Tibial artery (tissue), 4 donors: ENCODE measurements around the gene TBC1D2B.

Experiments used
- DNase-seq, 2 donors: peaks; one replicate each; pipeline ENCODE4 v3.0.0-alpha.2; 2019
- H3K27ac ChIP-seq, 2 donors: fragments of 200-600 bp; sonication (generic) in 1 of 2; 1 replicate in 1 of 2; 2 replicates in 1 of 2; pipeline ENCODE4 v1.5.1; 2018 to 2019; ENCODE audit warnings: mild to moderate bottlenecking in 1 of 2
- H3K27me3 ChIP-seq, 2 donors: fragments of 200-600 bp; sonication (generic) in 1 of 2; one replicate each; pipeline versions ENCODE4 v1.5.1 to v1.6.0; 2016 to 2019
- H3K36me3 ChIP-seq, 3 donors: fragments of 200-600 bp; sonication (generic) in 2 of 3; one replicate each; pipeline ENCODE4 v1.5.1; 2016 to 2019; ENCODE audit warnings: mild to moderate bottlenecking in 2 of 3
- H3K4me1 ChIP-seq, 4 donors: fragments of 200-600 bp; sonication (generic) in 2 of 4; 1 replicate in 3 of 4; 2 replicates in 1 of 4; pipeline ENCODE4 v1.5.1; 2016 to 2019
- H3K4me3 ChIP-seq, 2 donors: fragments of 200-600 bp; sonication (generic) in 1 of 2; 1 replicate in 1 of 2; 2 replicates in 1 of 2; pipeline ENCODE4 v1.5.1; 2018 to 2019; ENCODE audit warnings: mild to moderate bottlenecking in 2 of 2
- H3K9me3 ChIP-seq, 3 donors: fragments of 200-600 bp; sonication (generic) in 1 of 3; one replicate each; pipeline ENCODE4 v1.5.1; 2016 to 2019
- intact Hi-C: fragments of 100-400 bp; cut with DNase I; formaldehyde crosslinking; loops from one replicate; pipeline ENCODE4 v1.15.0; 2023; ENCODE audit warnings: low total_unique reads
- TF ChIP-seq, protein P1 (sequence below), 2 experiments: fragments of 200-600 bp in 1 of 2; fragments of 450-650 bp in 1 of 2; IDR thresholded peaks; one replicate each; pipeline ENCODE4 v1.5.1; 2017 to 2019; ENCODE audit warnings: antibody characterized with exemption in 2 of 2, mild to moderate bottlenecking in 1 of 2, moderate library complexity in 1 of 2

The TBC1D2B gene

DNA sequence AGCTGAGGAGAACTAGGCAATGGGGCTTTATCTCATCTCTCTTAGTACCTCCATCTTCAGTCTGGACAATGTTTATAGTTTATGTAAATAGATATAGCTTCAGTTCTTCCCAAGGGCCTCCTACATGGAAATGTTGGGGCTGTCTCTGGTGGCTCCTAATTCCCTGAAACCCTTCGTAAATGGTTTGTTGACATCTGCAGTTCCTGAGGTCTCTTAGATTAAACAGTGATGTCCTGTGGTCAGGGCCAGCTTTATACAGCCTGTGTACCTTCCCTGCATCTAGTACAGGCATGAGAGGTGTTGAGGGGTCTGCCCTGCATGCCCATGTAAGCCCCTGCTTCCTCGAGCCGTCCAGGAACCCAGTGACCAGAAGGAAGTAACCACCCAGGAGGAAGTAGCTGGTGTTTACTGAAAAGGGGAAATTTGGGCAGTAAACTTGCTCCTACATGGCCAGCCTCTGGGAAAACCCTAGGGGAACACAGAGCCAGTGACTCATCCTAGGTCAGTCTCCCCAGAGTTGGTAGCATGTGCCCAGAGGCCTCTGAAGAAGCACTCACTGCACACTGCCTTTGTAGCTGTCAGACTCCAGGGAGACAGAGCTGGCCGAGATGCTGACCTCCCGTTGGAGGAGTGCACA, 4.7 kb upstream of the TBC1D2B start:
- H3K4me3 ChIP-seq, result no peak overlapping the region
- no peaks in the 10 kb centered on the region for H3K9me3 ChIP-seq
- no peaks in the 10 kb centered on the region for H3K27me3 ChIP-seq
- no peaks in the 10 kb centered on the region for H3K36me3 ChIP-seq
- no peak overlapping the region for H3K27ac ChIP-seq
- peaks cover 0 to 8% (median 6%) of the 10 kb centered on the region in 4 donors for H3K4me1 ChIP-seq
- TF ChIP-seq, protein P1, sequence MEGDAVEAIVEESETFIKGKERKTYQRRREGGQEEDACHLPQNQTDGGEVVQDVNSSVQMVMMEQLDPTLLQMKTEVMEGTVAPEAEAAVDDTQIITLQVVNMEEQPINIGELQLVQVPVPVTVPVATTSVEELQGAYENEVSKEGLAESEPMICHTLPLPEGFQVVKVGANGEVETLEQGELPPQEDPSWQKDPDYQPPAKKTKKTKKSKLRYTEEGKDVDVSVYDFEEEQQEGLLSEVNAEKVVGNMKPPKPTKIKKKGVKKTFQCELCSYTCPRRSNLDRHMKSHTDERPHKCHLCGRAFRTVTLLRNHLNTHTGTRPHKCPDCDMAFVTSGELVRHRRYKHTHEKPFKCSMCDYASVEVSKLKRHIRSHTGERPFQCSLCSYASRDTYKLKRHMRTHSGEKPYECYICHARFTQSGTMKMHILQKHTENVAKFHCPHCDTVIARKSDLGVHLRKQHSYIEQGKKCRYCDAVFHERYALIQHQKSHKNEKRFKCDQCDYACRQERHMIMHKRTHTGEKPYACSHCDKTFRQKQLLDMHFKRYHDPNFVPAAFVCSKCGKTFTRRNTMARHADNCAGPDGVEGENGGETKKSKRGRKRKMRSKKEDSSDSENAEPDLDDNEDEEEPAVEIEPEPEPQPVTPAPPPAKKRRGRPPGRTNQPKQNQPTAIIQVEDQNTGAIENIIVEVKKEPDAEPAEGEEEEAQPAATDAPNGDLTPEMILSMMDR (IDR thresholded peaks at IDR 0.05), result no peak
- intact Hi-C loops, result no loop called here
- DNase-seq, result peak; percentile 44 to 64

DNA sequence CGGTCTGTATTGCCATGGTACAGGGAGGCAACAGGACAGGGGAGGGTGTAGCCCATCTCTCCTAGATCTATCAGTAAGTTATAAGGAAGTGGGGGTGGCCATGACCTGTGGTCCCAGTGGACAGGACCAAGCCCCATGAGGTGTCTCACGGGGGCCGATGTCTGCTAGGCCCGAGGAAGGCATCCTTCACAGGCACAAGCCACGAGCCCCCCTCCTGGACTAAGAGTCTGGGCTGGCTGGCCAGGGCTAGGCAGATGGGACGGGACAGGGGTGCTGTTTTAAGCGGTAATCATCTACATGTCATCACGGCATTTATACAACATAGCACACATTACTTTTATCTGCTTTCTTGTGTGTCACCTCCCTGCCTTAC, 2.6 kb upstream of the TBC1D2B start:
- H3K27me3 ChIP-seq, result no peaks in the 10 kb centered on the region
- TF ChIP-seq, protein P1 (IDR thresholded peaks at IDR 0.05), result no peak
- peaks cover 0 to 22% (median 16%) of the 10 kb centered on the region in 4 donors for H3K4me1 ChIP-seq
- H3K27ac ChIP-seq, result no peak overlapping the region
- intact Hi-C loops, result no loop called here
- no peaks in the 10 kb centered on the region for H3K36me3 ChIP-seq
- H3K9me3 ChIP-seq, result no peaks in the 10 kb centered on the region
- no peak overlapping the region for H3K4me3 ChIP-seq
- peak in 1 of 2 donors; percentile 54 for DNase-seq

DNA sequence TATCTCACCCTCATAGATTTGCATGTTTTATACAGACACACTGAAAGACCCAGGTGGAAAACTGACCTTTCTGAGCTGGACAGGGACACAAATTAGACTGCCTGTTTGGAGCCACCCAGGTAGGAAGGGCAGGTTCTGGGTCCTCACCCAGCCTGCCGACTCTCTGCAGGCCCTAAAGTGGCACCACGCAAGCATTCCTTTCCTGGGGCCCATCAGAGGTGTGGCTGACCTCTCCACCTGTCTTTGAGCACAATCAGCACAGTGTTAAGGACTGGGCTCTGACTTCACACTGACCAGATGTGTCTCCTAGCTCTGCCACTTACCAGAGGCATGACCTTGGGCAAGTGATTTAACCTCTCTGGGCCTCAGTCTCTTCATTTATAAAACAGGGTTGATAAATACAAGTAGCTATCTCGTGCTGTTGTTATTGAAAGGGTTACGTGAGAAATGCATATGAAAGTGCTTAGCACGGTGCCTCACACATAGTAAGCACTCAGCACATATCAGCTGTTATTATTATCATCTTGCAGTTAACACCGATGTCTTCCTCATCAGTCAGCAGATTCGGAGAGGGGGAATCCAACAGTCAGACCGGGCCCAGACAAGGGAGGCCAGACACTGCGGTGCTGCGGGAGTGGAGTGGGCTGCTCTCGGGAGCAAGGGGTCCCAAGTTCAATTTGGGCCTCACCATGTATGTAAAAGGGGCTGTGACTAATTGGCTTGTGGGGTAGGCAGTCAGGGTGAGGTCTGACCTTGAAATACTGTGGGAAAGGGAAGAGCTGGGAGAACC, 2.0 kb upstream of the TBC1D2B start:
- Histone ChIP-seq H3K36me3 (no peaks in the 10 kb centered on the region), H3K27me3 (no peaks in the 10 kb centered on the region), H3K27ac (no peak overlapping the region), H3K9me3 (no peaks in the 10 kb centered on the region), H3K4me3 (no peak overlapping the region), H3K4me1 (peaks cover 0 to 28% (median 20%) of the 10 kb centered on the region in 4 donors)
- DNase-seq, result peak in 1 of 2 donors; percentile 59
- TF ChIP-seq, protein P1 (IDR thresholded peaks at IDR 0.05), result no peak
- intact Hi-C loops, result loop anchor here (5.0 kb wide), 1 partner anchor 87 kb away; no protein-coding TSS in a partner anchor

DNA sequence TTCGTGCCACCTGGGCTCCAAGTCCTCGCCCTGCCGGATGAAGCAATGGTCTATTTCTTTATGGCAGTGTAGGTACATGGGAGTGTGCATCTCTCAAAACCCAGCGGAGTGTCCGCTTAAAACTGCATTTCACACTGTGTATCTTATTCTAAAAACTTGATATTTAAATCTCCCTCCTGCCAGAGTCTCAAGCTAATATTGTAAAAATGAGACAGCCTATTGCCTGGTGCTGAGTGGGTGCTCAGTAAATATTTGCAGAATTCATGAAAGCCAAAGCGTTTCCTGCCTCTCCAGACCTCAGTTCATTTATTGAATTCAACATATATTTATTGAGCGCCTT, 330 bp upstream of the TBC1D2B start:
- peak overlapping the region; percentile 67 to 97 for H3K4me3 ChIP-seq
- peak overlapping the region; percentile 82 to 95 for H3K27ac ChIP-seq
- no peaks in the 10 kb centered on the region for H3K36me3 ChIP-seq
- TF ChIP-seq, protein P1 (IDR thresholded peaks at IDR 0.05), result no peak
- no peak for DNase-seq
- no peaks in the 10 kb centered on the region for H3K27me3 ChIP-seq
- H3K9me3 ChIP-seq, result no peaks in the 10 kb centered on the region
- intact Hi-C loops, result loop anchor here (5.0 kb wide), 1 partner anchor 86 kb away; no protein-coding TSS in a partner anchor
- peaks cover 0 to 45% (median 29%) of the 10 kb centered on the region in 4 donors for H3K4me1 ChIP-seq

DNA sequence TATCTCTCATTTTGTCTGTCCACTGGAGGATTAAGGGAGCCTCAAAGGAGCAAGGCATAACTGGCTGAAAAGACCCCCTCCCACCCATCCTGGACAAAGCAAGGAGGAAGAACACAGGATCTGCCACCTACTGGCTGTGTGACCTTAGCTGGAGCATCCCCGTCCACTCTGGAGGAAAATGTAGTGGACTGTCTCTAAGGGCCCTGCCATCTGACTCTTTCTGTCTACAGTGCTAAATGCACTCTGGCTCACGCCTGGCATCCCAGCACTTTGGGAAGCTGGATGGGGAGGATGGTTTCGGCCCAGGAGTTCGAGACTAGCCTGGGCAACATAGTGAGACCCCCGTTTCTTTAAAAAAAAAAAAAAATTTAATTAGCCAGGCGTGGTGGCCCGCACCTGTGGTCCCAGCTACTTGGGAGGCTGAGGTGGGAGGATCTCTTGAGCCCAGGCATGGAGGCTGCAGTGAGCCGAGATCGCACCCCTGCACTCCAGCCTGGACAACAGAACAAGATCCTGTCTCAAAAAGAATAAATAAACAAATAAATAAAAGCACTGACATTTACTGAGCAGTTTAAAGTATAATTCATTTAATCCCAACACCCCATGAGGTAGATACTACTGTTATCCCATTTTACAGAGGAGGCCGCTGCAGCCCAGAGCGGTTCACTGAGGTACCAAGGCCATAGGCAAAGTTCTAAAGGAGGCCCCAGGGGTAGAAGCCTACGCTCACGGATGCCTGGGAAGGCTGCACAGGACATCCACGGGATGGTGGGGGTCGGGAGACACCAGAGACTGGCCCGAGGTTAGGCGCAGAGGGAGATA, 1.1 kb downstream of the TBC1D2B start:
- H3K27ac ChIP-seq, result peak overlapping the region; percentile 82 to 95
- TF ChIP-seq, protein P1 (IDR thresholded peaks at IDR 0.05), result no peak
- no peak for DNase-seq
- H3K4me3 ChIP-seq, result peak overlapping the region; percentile 67 to 97
- H3K36me3 ChIP-seq, result no peaks in the 10 kb centered on the region
- H3K9me3 ChIP-seq, result no peaks in the 10 kb centered on the region
- intact Hi-C loops, result loop anchor here (5.0 kb wide), 1 partner anchor 84 kb away; no protein-coding TSS in a partner anchor
- no peaks in the 10 kb centered on the region for H3K27me3 ChIP-seq
- peaks cover 0 to 59% (median 43%) of the 10 kb centered on the region in 4 donors for H3K4me1 ChIP-seq
